PC-3 (cell line): ENCODE measurements around the gene ARSB. TPM values are rescaled to one million over a fixed set of nuclear protein-coding genes. Genes with fewer than 3 reads are reported as not detected.
A peak's percentile ranks its signal among the peaks of the same experiment; 100 is the strongest.

Source experiments
- ATAC-seq: fragments of 200-7000 bp; cut with Tn5 transposase; 2 replicates; pipeline ENCODE4 v1.9.1; 2020; ENCODE audit warnings: mild to moderate bottlenecking, moderate library complexity
- BruUV-seq: library from RNA; stranded (reverse); fragments of 400-500 nt; replicated peaks from 2 replicates; lab custom pipeline; 2021; lab: Mats Ljungman, UMichigan
- CTCF ChIA-PET: fragments of 300-600 bp; sonication (Branson Sonifier 250); formaldehyde crosslinking; loops from one replicate; lab custom pipeline; 2022; ENCODE audit warnings: antibody characterized with exemption; lab: Charles Lee
- POLR2A ChIA-PET: fragments of 300-600 bp; sonication (Branson Sonifier 250); formaldehyde crosslinking; loops from one replicate; lab custom pipeline; 2022; ENCODE audit warnings: antibody characterized with exemption; ENCODE audit not compliant: unreplicated experiment; lab: Charles Lee
- DNase-seq: peaks from one replicate; pipeline ENCODE4 v3.0.0-alpha.2; 2015
- H2AFZ ChIP-seq: fragments of 300-600 bp; sonication (generic); 2 replicates; pipeline ENCODE4 v1.6.0; 2016; ENCODE audit warnings: antibody characterized with exemption, low read length
- H3F3A ChIP-seq: fragments of 300-600 bp; sonication (generic); one replicate; pipeline ENCODE4 v1.6.0; 2017; ENCODE audit warnings: antibody characterized with exemption, low read length, control low read depth, mild to moderate bottlenecking; ENCODE audit not compliant: unreplicated experiment
- H3K27ac ChIP-seq: fragments of 300-600 bp; sonication (generic); 2 replicates; pipeline ENCODE4 v1.5.1; 2016; ENCODE audit warnings: mild to moderate bottlenecking, low read length
- H3K27me3 ChIP-seq: fragments of 300-600 bp; sonication (generic); 2 replicates; pipeline ENCODE4 v1.6.1; 2016; ENCODE audit warnings: low read length, mixed read lengths
- H3K36me3 ChIP-seq: fragments of 300-600 bp; sonication (generic); 2 replicates; pipeline ENCODE4 v1.6.1; 2016; ENCODE audit warnings: low read depth, mixed run types, low read length, mixed read lengths
- H3K4me1 ChIP-seq: fragments of 300-600 bp; sonication (generic); 2 replicates; pipeline ENCODE4 v1.5.1; 2016; ENCODE audit warnings: low read length; ENCODE audit not compliant: insufficient read depth
- H3K4me2 ChIP-seq: fragments of 300-600 bp; sonication (generic); 2 replicates; pipeline ENCODE4 v1.6.0; 2016; ENCODE audit warnings: low read length
- H3K4me3 ChIP-seq: fragments of 300-600 bp; sonication (generic); 2 replicates; pipeline ENCODE4 v1.5.1; 2016; ENCODE audit warnings: mild to moderate bottlenecking, low read length, mixed read lengths
- H3K79me2 ChIP-seq: fragments of 300-600 bp; sonication (generic); 2 replicates; pipeline ENCODE4 v1.6.1; 2017; ENCODE audit warnings: low read length, mixed read lengths
- H3K9ac ChIP-seq: fragments of 300-600 bp; sonication (generic); 2 replicates; pipeline ENCODE4 v1.6.0; 2016; ENCODE audit warnings: mild to moderate bottlenecking, low read length
- H3K9me2 ChIP-seq: fragments of 300-600 bp; sonication (generic); replicated peaks from 2 replicates; pipeline ENCODE4 v1.6.1; 2016; ENCODE audit warnings: mixed run types, low read length, mixed read lengths
- H3K9me3 ChIP-seq: fragments of 300-600 bp; sonication (generic); 2 replicates; pipeline ENCODE4 v1.6.1; 2016; ENCODE audit warnings: low read length, mixed read lengths
- H4K20me1 ChIP-seq: fragments of 300-600 bp; sonication (generic); 2 replicates; pipeline ENCODE4 v1.6.1; 2016; ENCODE audit warnings: low read length, mixed read lengths
- EZH2 ChIP-seq: fragments of 300-600 bp; sonication (generic); IDR thresholded peaks from one replicate; pipeline ENCODE4 v1.6.1; 2017; ENCODE audit warnings: antibody characterized with exemption, mild to moderate bottlenecking, low read length; ENCODE audit not compliant: unreplicated experiment
- EZH2phosphoT487 ChIP-seq: fragments of 300-600 bp; sonication (generic); IDR thresholded peaks from 2 replicates; pipeline ENCODE4 v1.6.1; 2018; ENCODE audit warnings: mild to moderate bottlenecking, antibody characterized with exemption, low read length, borderline replicate concordance
- intact Hi-C: fragments of 100-400 bp; cut with micrococcal nuclease; formaldehyde crosslinking; loops from 2 replicates; pipeline ENCODE4 v1.9.0; 2023
- total RNA-seq: library from RNA; depleted of rRNA; stranded (reverse); fragments of >200 nt; gene quantifications from 2 replicates; pipeline ENCODE4 v1.2.3, GENCODE V29; 2014
- TF ChIP-seq, protein P1 (sequence below): fragments of 300-600 bp; sonication (generic); conservative IDR thresholded peaks from 2 replicates; pipeline ENCODE4 v1.5.1; 2017; ENCODE audit warnings: antibody characterized with exemption, low read depth, mild to moderate bottlenecking, low read length

ARSB gene
- total RNA-seq, 1 experiment from 2014 or later: 8.1 TPM

DNA sequence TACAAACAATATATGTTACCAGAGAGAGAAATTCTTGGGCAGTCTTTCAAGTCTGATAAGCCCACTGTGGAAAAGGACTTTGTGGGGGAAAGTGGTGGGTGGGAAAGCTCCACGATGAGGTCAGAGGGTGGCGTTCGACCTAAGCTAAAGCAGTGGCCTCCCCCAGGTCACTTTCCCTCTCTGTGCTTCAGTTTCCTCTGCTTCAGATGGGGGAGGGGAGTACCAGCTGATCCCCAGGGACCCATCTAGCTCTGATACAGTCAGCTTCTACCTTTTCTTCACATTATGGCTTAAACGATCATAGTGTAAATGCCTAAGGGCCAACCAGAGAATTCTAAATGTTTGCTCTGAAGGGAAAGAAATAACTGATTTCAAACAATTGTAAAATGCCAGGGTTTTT lies 36.6 kb upstream of the ARSB start:
- CTCF ChIA-PET: interaction anchor here (0.6 to 6.2 kb wide), 4 partner anchors 111 to 1062 kb away, joined by 3 to 176 read pairs (median 6); no protein-coding TSS in a partner anchor
- H2AFZ ChIP-seq: peak overlapping the region; percentile 79; the same call in 1 of the 2 replicates

GRCh38 chr5:79020861-79021561 lies 35.9 kb upstream of the ARSB start:
- H3K9me2 ChIP-seq: no peaks in the 10 kb centered on the region
- peak overlapping the region; percentile 51 for H3K4me3 ChIP-seq
- H3K27me3 ChIP-seq: no peaks in the 10 kb centered on the region
- TF ChIP-seq, protein P1, sequence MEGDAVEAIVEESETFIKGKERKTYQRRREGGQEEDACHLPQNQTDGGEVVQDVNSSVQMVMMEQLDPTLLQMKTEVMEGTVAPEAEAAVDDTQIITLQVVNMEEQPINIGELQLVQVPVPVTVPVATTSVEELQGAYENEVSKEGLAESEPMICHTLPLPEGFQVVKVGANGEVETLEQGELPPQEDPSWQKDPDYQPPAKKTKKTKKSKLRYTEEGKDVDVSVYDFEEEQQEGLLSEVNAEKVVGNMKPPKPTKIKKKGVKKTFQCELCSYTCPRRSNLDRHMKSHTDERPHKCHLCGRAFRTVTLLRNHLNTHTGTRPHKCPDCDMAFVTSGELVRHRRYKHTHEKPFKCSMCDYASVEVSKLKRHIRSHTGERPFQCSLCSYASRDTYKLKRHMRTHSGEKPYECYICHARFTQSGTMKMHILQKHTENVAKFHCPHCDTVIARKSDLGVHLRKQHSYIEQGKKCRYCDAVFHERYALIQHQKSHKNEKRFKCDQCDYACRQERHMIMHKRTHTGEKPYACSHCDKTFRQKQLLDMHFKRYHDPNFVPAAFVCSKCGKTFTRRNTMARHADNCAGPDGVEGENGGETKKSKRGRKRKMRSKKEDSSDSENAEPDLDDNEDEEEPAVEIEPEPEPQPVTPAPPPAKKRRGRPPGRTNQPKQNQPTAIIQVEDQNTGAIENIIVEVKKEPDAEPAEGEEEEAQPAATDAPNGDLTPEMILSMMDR: peak; percentile 80
- TF ChIP-seq EZH2: no peak
- peak overlapping the region; percentile 79 for H2AFZ ChIP-seq
- no peaks in the 10 kb centered on the region for H3K9me3 ChIP-seq
- DNase-seq (peak; percentile 70), ATAC-seq (peak; percentile 87)
- no TSS peak for BruUV-seq
- H3K36me3 ChIP-seq: no peaks in the 10 kb centered on the region
- H3K4me1 ChIP-seq: no peaks in the 10 kb centered on the region
- POLR2A ChIA-PET: no interaction called here
- CTCF ChIA-PET: interaction anchor here (0.5 to 6.2 kb wide), 7 partner anchors 40 to 1062 kb away, joined by 3 to 176 read pairs (median 4); no protein-coding TSS in a partner anchor
- H3K27ac ChIP-seq: no peak overlapping the region
- H4K20me1 ChIP-seq: no peaks in the 10 kb centered on the region
- no peaks in the 10 kb centered on the region for H3F3A ChIP-seq
- no peaks in the 10 kb centered on the region for H3K79me2 ChIP-seq
- H3K9ac ChIP-seq: no peak overlapping the region
- H3K4me2 ChIP-seq: peak overlapping the region; percentile 73
- intact Hi-C loops: loop anchor here (1.0 to 10.0 kb wide), 6 partner anchors 96 to 1062 kb away; no protein-coding TSS in a partner anchor

More for the DNA sequence above, 36.6 kb upstream of the ARSB start:
- ATAC-seq (no peak), DNase-seq (no peak)
- intact Hi-C loops: loop anchor here (1.0 to 10.0 kb wide), 6 partner anchors 96 to 1061 kb away; no protein-coding TSS in a partner anchor
- H3K9me2 ChIP-seq: no peaks in the 10 kb centered on the region
- H3K27ac ChIP-seq: no peak overlapping the region
- no peaks in the 10 kb centered on the region for H3K4me1 ChIP-seq
- H3K9me3 ChIP-seq: no peaks in the 10 kb centered on the region
- H3K4me3 ChIP-seq: no peak overlapping the region
- H3K4me2 ChIP-seq: no peak overlapping the region
- no peaks in the 10 kb centered on the region for H3F3A ChIP-seq
- H3K27me3 ChIP-seq: no peaks in the 10 kb centered on the region
- H3K9ac ChIP-seq: no peak overlapping the region
- TF ChIP-seq, protein P1: no peak
- TF ChIP-seq EZH2phosphoT487 (no peak), EZH2 (no peak)
- no peaks in the 10 kb centered on the region for H3K36me3 ChIP-seq
- BruUV-seq: no TSS peak
- POLR2A ChIA-PET: no interaction called here
- no peaks in the 10 kb centered on the region for H3K79me2 ChIP-seq
- H4K20me1 ChIP-seq: no peaks in the 10 kb centered on the region

- Histone ChIP-seq H3K9me3 (no peaks in the 10 kb centered on the region), H3K27ac (no peak overlapping the region), H4K20me1 (no peaks in the 10 kb centered on the region), H2AFZ (no peak overlapping the region), H3K27me3 (no peaks in the 10 kb centered on the region), H3K4me1 (no peaks in the 10 kb centered on the region), H3K4me3 (no peak overlapping the region), H3F3A (no peaks in the 10 kb centered on the region), H3K9ac (no peak overlapping the region), H3K4me2 (no peak overlapping the region), H3K79me2 (no peaks in the 10 kb centered on the region), H3K9me2 (no peaks in the 10 kb centered on the region), H3K36me3 (no peaks in the 10 kb centered on the region)
- TF ChIP-seq, protein P1: no peak
- no peak for TF ChIP-seq EZH2phosphoT487
- no peak for TF ChIP-seq EZH2
- BruUV-seq: no TSS peak
- no peak for ATAC-seq
- CTCF ChIA-PET: no interaction called here
- POLR2A ChIA-PET: no interaction called here
- intact Hi-C loops: no loop called here
- no peak for DNase-seq
Observed at GRCh38 chr5:79014631-79015030, 29.5 kb upstream of the ARSB start.
